Loucy (cell line): ENCODE results near the gene APOD.

ENCODE experiments used
- CTCF ChIP-seq: fragments of 200-600 bp; sonication (generic); conservative IDR thresholded peaks from 2 replicates; pipeline ENCODE4 v1.5.1; 2014; ENCODE audit warnings: mild to moderate bottlenecking, antibody characterized with exemption, low read length
- EZH2phosphoT487 ChIP-seq: fragments of 200-600 bp; IDR thresholded peaks from 2 replicates; pipeline ENCODE4 v1.6.1; 2018; ENCODE audit warnings: antibody characterized with exemption, mild to moderate bottlenecking, moderate library complexity, borderline replicate concordance

GRCh38 chr3:195537995-195538394 lies 45.7 kb downstream of the APOD start:
- TF ChIP-seq CTCF (no peak), EZH2phosphoT487 (no peak)
